Measurements from ENCODE around the gene RTP3. TPM values are rescaled to one million over a fixed set of nuclear protein-coding genes. Genes with fewer than 3 reads are reported as not detected.

RTP3 gene
- polyA plus RNA-seq, 1 donor from 2014 or later: not detected

DNA sequence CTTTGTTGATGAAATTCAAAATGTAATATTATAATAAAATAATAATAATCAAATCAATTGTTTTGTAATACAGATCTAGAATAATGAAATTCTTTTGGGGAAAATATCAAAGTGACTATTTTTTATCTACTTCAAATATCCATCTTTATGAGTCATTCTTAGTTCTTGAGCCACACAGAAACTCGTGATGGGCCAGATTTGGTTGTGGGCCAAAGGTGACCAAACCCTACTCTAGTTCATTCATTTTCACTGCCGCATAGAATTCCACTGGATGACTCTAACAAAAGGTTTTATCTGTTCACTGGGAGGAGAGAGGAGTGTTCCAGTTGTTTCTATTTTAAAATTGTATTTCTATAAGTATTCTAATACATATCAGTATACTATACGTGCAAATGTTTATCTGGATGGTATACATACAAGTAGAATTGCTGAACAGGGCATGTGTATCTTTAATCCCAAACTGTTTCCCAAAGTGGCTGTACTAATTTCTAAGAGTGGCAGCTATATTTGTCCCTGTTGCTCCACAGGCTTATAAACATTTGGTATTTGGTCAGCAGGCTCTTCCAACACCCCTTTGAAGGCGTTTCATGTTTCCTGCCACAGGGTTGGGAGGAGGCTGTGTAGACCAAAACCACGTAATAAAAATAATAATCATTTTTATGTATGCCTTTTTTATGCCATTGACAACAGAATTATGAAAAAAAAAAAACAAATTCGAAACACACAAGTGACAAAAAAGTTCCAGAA, 7.3 kb upstream of the RTP3 start:
- no peaks in the 10 kb centered on the region for H3F3A ChIP-seq (ENCODE audit: insufficient read depth, low read length, poor library complexity, severe bottlenecking)
- H3K36me3 ChIP-seq (ENCODE audit: insufficient read depth, low read length): no peaks in the 10 kb centered on the region
- H4K20me1 ChIP-seq (ENCODE audit: insufficient read depth): no peaks in the 10 kb centered on the region
- no peaks in the 10 kb centered on the region for H3K9me3 ChIP-seq (ENCODE audit: low read length)
- no peaks in the 10 kb centered on the region for H3K9me2 ChIP-seq (ENCODE audit: insufficient read depth, low read length)
- H3K27ac ChIP-seq (ENCODE audit: low read length): no peak overlapping the region
- H3K27me3 ChIP-seq (ENCODE audit: insufficient read depth, low read depth, low read length): no peaks in the 10 kb centered on the region
- no peak overlapping the region for H3K4me2 ChIP-seq (ENCODE audit: low read length)
- H3K79me2 ChIP-seq (replicated peaks; ENCODE audit: insufficient read depth, low read length): no peaks in the 10 kb centered on the region
- no peak overlapping the region for H2AFZ ChIP-seq (ENCODE audit: low read depth, low read length)
- TF ChIP-seq, protein P1, sequence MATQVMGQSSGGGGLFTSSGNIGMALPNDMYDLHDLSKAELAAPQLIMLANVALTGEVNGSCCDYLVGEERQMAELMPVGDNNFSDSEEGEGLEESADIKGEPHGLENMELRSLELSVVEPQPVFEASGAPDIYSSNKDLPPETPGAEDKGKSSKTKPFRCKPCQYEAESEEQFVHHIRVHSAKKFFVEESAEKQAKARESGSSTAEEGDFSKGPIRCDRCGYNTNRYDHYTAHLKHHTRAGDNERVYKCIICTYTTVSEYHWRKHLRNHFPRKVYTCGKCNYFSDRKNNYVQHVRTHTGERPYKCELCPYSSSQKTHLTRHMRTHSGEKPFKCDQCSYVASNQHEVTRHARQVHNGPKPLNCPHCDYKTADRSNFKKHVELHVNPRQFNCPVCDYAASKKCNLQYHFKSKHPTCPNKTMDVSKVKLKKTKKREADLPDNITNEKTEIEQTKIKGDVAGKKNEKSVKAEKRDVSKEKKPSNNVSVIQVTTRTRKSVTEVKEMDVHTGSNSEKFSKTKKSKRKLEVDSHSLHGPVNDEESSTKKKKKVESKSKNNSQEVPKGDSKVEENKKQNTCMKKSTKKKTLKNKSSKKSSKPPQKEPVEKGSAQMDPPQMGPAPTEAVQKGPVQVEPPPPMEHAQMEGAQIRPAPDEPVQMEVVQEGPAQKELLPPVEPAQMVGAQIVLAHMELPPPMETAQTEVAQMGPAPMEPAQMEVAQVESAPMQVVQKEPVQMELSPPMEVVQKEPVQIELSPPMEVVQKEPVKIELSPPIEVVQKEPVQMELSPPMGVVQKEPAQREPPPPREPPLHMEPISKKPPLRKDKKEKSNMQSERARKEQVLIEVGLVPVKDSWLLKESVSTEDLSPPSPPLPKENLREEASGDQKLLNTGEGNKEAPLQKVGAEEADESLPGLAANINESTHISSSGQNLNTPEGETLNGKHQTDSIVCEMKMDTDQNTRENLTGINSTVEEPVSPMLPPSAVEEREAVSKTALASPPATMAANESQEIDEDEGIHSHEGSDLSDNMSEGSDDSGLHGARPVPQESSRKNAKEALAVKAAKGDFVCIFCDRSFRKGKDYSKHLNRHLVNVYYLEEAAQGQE (IDR thresholded peaks at IDR 0.05; ENCODE audit: borderline replicate concordance): no peak
- no peak for TF ChIP-seq TAF1 (IDR thresholded peaks at IDR 0.05; ENCODE audit: low read depth)
- no peak for TF ChIP-seq MXI1 (conservative IDR thresholded peaks at IDR 0.05; ENCODE audit: poor library complexity, severe bottlenecking)
- no peak for TF ChIP-seq SMC3 (conservative IDR thresholded peaks at IDR 0.05; ENCODE audit: poor library complexity)
- TF ChIP-seq RAD21 (conservative IDR thresholded peaks at IDR 0.05): no peak
- TF ChIP-seq EZH2 (IDR thresholded peaks at IDR 0.05; ENCODE audit: borderline replicate concordance, insufficient read depth, low read length, poor library complexity, severe bottlenecking): no peak
- TF ChIP-seq, protein P2, sequence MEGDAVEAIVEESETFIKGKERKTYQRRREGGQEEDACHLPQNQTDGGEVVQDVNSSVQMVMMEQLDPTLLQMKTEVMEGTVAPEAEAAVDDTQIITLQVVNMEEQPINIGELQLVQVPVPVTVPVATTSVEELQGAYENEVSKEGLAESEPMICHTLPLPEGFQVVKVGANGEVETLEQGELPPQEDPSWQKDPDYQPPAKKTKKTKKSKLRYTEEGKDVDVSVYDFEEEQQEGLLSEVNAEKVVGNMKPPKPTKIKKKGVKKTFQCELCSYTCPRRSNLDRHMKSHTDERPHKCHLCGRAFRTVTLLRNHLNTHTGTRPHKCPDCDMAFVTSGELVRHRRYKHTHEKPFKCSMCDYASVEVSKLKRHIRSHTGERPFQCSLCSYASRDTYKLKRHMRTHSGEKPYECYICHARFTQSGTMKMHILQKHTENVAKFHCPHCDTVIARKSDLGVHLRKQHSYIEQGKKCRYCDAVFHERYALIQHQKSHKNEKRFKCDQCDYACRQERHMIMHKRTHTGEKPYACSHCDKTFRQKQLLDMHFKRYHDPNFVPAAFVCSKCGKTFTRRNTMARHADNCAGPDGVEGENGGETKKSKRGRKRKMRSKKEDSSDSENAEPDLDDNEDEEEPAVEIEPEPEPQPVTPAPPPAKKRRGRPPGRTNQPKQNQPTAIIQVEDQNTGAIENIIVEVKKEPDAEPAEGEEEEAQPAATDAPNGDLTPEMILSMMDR (IDR thresholded peaks at IDR 0.05; ENCODE audit: poor library complexity, severe bottlenecking): no peak
- TF ChIP-seq EP300 (conservative IDR thresholded peaks at IDR 0.05; ENCODE audit: poor library complexity, severe bottlenecking): no peak
- TF ChIP-seq POLR2AphosphoS5 (IDR thresholded peaks at IDR 0.05): no peak
- H3K4me3 ChIP-seq (ENCODE audit: low read length): no peak overlapping the region
- no peak overlapping the region for H3K9ac ChIP-seq (ENCODE audit: low read length)

DNA sequence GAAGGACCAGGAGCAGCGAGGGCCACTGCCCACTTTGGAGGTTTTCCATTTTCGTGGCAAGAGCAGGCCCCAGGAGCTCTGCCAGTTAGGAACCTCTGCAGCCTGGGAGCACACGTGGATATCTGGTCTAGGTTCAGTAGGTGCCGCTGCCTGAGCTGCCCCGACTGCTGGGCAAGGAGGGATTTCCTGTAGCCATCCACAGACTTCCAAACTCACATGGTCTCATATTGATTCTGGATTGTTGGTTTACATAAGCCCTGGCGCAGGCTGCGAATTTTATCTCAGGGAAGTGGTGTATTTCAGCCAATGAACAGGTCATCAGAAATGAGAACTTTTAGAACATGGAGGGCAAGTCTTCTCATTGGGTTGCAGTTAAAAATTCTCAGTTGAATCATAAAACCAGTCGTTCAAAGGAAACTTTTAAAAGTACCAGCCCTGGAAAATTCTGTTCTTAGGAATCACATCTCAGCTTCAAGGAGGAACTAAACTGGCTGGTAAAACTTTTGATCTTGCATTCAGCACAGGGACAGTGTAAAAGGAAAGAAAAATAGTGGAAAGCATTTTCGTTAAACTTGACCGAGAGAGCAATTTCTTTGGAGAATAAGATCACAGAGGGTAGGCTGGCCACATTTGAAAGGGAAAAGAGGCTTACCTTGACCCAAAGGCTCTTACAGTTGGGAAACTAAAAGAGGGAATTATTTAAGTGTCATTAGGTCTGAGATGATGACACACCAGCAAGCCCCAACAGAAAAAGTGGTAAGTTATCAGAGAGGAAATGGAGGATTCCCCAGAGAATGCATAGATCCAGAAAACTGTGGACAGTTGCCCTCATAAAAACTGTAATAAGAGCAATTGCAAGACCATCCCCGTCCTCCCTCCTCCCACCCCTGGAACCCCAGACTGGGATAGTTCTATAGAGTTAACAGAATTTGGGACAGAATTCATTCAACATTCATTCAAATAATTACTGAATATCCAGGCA, 6.4 kb upstream of the RTP3 start:
- no peak overlapping the region for H2AFZ ChIP-seq (ENCODE audit: low read depth, low read length)
- H3K9ac ChIP-seq (ENCODE audit: low read length): no peak overlapping the region
- no peaks in the 10 kb centered on the region for H3K36me3 ChIP-seq (ENCODE audit: insufficient read depth, low read length)
- TF ChIP-seq MXI1 (conservative IDR thresholded peaks at IDR 0.05; ENCODE audit: poor library complexity, severe bottlenecking) (no peak), POLR2AphosphoS5 (IDR thresholded peaks at IDR 0.05) (no peak), RAD21 (conservative IDR thresholded peaks at IDR 0.05) (no peak), SMC3 (conservative IDR thresholded peaks at IDR 0.05; ENCODE audit: poor library complexity) (no peak), TAF1 (IDR thresholded peaks at IDR 0.05; ENCODE audit: low read depth) (no peak), EZH2 (IDR thresholded peaks at IDR 0.05; ENCODE audit: borderline replicate concordance, insufficient read depth, low read length, poor library complexity, severe bottlenecking) (no peak), EP300 (conservative IDR thresholded peaks at IDR 0.05; ENCODE audit: poor library complexity, severe bottlenecking) (no peak)
- TF ChIP-seq, protein P2 (IDR thresholded peaks at IDR 0.05; ENCODE audit: poor library complexity, severe bottlenecking): no peak
- TF ChIP-seq, protein P1 (IDR thresholded peaks at IDR 0.05; ENCODE audit: borderline replicate concordance): no peak
- no peaks in the 10 kb centered on the region for H3K79me2 ChIP-seq (replicated peaks; ENCODE audit: insufficient read depth, low read length)
- no peak overlapping the region for H3K27ac ChIP-seq (ENCODE audit: low read length)
- H3K9me3 ChIP-seq (ENCODE audit: low read length): no peaks in the 10 kb centered on the region
- H3F3A ChIP-seq (ENCODE audit: insufficient read depth, low read length, poor library complexity, severe bottlenecking): no peaks in the 10 kb centered on the region
- no peaks in the 10 kb centered on the region for H3K9me2 ChIP-seq (ENCODE audit: insufficient read depth, low read length)
- no peaks in the 10 kb centered on the region for H3K27me3 ChIP-seq (ENCODE audit: insufficient read depth, low read depth, low read length)
- H3K4me2 ChIP-seq (ENCODE audit: low read length): no peak overlapping the region
- H4K20me1 ChIP-seq (ENCODE audit: insufficient read depth): no peaks in the 10 kb centered on the region
- no peak overlapping the region for H3K4me3 ChIP-seq (ENCODE audit: low read length)

All from neural cell (in vitro differentiated cells).